SKM-1 (cell line): Measurements from ENCODE around the gene PRDM2.

ENCODE experiments used
- DNase-seq: peaks from one replicate; lab custom pipeline; 2025; ENCODE audit not compliant: unreplicated experiment; lab: John Stamatoyannopoulos, UW

The PRDM2 gene

GRCh38 chr1:13790290-13791030 lies 90.5 kb downstream of the PRDM2 start:
- DNase-seq: no peak

GRCh38 chr1:13792419-13792818 lies 92.4 kb downstream of the PRDM2 start:
- no peak for DNase-seq

GRCh38 chr1:13793088-13793730 lies 93.2 kb downstream of the PRDM2 start:
- no peak for DNase-seq

- no peak for DNase-seq
These were observed 94.5 kb downstream of the PRDM2 start for GRCh38 chr1:13794231-13795187.

GRCh38 chr1:13797397-13797796 lies 97.4 kb downstream of the PRDM2 start:
- DNase-seq: no peak

GRCh38 chr1:13798120-13798519 lies 98.1 kb downstream of the PRDM2 start:
- no peak for DNase-seq

GRCh38 chr1:13799502-13800283 lies 99.7 kb downstream of the PRDM2 start:
- DNase-seq: no peak

GRCh38 chr1:13801232-13801631 lies 101.2 kb downstream of the PRDM2 start:
- no peak for DNase-seq

GRCh38 chr1:13801655-13802486 lies 101.9 kb downstream of the PRDM2 start:
- no peak for DNase-seq

- no peak for DNase-seq
These were observed 103.0 kb downstream of the PRDM2 start for GRCh38 chr1:13802782-13803545.

- DNase-seq: no peak
These were observed 103.7 kb downstream of the PRDM2 start for GRCh38 chr1:13803546-13804239.

- no peak for DNase-seq
These were observed 104.2 kb downstream of the PRDM2 start for GRCh38 chr1:13804240-13804633.

GRCh38 chr1:13805431-13805830 lies 105.4 kb downstream of the PRDM2 start:
- DNase-seq: no peak

GRCh38 chr1:13806108-13806507 lies 106.1 kb downstream of the PRDM2 start:
- no peak for DNase-seq

GRCh38 chr1:13807209-13807608 lies 107.2 kb downstream of the PRDM2 start:
- DNase-seq: no peak

- no peak for DNase-seq
These were observed 108.7 kb downstream of the PRDM2 start for GRCh38 chr1:13808729-13809131.

- no peak for DNase-seq
These were observed 109.6 kb downstream of the PRDM2 start for GRCh38 chr1:13809461-13810159.
